Retinal pigment epithelial cell (primary cell): ENCODE measurements around the gene GGACT.

Source experiments
- DNase-seq: peaks from one replicate; pipeline ENCODE4 v3.0.0-alpha.2; 2010; ENCODE audit warnings: low read depth
- H3K4me3 ChIP-seq: 2 replicates; pipeline ENCODE4 v1.5.1; 2011; ENCODE audit warnings: mild to moderate bottlenecking, low read length, control low read depth, moderate library complexity
- TF ChIP-seq, protein P1 (sequence below): conservative IDR thresholded peaks from 2 replicates; pipeline ENCODE4 v1.5.1; 2011; ENCODE audit warnings: low read depth, low read length, control low read depth, inconsistent platforms

The GGACT gene

DNA sequence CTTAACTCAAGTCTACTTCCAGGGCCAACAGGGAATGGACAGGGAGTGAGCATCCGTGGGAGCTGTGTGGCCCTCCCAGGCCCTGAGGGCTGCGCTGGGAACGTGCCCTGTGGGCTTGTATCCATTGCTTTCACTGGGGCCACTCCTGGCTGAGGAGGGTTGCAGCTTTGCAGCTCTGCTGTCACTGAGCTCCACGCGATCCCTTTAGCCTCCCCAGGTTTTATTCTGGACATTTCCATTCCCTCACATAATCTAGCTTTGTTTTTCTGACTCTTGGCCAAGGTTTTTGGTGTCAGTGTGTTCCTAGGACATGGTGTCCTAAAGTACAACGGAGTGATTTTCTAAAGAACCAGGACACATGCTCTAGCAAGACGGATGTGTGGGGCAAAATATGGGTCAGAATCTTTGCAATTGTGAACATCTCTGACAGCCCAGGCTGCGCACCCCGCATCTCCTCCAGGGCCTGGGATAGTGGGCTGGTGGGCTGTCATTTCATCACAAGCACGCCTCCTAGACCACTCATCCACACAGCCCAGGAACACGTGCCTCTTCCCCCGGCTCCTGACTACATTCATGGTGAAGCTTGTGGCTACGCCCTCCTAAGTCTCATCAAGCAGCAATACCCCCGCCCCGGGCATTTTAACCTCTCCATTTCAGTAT, 28.0 kb downstream of the GGACT start:
- no peak for DNase-seq
- TF ChIP-seq, protein P1, sequence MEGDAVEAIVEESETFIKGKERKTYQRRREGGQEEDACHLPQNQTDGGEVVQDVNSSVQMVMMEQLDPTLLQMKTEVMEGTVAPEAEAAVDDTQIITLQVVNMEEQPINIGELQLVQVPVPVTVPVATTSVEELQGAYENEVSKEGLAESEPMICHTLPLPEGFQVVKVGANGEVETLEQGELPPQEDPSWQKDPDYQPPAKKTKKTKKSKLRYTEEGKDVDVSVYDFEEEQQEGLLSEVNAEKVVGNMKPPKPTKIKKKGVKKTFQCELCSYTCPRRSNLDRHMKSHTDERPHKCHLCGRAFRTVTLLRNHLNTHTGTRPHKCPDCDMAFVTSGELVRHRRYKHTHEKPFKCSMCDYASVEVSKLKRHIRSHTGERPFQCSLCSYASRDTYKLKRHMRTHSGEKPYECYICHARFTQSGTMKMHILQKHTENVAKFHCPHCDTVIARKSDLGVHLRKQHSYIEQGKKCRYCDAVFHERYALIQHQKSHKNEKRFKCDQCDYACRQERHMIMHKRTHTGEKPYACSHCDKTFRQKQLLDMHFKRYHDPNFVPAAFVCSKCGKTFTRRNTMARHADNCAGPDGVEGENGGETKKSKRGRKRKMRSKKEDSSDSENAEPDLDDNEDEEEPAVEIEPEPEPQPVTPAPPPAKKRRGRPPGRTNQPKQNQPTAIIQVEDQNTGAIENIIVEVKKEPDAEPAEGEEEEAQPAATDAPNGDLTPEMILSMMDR: no peak
- no peak overlapping the region for H3K4me3 ChIP-seq

DNA sequence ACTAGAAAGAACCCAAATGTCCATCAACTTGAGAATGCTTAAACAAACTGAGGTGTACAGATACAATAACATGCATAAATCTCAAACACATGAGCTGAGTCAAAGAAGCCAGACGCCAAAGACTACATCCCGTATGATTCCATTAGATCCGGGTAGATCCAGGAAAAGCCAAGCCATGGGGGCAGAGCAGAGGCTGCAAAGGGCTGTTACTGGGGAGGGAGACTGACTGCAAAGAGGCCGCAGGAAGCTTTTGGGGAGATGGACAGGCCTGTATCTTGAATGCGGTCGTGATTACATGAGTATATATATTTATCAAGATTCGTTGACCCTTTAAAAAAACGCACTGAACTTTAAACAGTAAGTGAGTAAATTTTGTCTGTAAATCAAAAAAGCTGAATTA, 28.7 kb downstream of the GGACT start:
- DNase-seq: no peak
- H3K4me3 ChIP-seq: no peak overlapping the region
- TF ChIP-seq, protein P1: no peak

DNA sequence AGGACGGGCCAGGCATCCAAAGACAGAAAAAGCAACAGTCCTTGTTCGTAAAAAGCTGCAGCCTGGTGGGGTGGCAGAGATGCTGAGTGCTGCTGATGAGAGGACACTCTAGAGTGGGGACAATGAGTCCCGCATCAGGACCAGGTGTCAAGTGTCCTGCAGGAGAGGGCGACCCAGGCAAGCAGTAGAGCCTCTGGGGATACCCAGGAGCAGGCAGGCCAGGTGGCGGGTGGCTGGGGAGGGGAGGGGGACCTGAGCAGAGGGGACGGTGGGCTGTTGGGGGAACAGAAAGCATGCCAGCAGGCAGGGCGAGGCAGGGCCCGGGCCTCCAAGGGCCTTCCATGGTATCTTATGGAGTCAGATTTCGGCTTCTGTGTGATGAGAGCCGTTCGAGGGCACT, 35.8 kb downstream of the GGACT start:
- H3K4me3 ChIP-seq: no peak overlapping the region
- no peak for DNase-seq
- TF ChIP-seq, protein P1: no peak

DNA sequence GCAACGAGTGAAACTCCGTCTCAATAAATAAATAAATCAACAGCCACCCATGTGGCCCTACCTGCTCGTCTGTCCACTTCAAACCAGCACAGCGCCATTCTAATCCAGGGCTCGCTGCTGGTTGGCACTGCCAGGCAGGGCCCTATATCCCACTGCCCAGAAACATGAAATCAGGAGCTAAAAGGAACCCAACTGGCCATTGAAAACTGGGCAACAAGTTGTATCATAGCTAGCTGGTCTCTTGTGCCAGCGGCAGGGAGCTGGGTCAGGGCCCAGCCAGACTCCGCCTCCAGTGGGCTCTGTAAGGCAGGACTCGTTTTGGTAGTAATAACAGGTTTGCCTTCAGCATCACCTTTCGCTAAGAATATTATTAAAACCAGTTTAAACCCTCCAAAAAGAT, 39.3 kb downstream of the GGACT start:
- DNase-seq: no peak
- TF ChIP-seq, protein P1: no peak
- no peak overlapping the region for H3K4me3 ChIP-seq

DNA sequence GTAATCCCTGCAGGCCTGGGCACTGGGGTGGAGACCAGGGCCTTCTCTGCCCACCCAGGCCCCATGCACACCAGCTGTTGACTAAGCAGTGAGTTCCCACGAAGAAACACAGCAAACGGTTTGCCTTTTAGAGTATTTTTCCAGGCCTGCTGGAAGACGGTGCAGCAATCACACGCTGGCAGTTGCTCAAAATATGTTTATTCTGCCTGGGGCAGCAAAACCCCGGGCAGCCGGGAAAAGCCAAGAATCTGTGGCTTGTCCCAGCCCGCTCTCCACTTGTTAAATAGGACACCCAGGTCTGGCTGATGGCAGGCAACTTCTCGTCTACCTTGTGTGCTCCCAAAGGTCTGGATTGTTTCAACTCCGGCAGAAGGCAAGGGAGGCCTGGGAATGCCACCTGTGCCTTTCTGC, 40.8 kb downstream of the GGACT start:
- no peak overlapping the region for H3K4me3 ChIP-seq
- no peak for DNase-seq
- TF ChIP-seq, protein P1: no peak

DNA sequence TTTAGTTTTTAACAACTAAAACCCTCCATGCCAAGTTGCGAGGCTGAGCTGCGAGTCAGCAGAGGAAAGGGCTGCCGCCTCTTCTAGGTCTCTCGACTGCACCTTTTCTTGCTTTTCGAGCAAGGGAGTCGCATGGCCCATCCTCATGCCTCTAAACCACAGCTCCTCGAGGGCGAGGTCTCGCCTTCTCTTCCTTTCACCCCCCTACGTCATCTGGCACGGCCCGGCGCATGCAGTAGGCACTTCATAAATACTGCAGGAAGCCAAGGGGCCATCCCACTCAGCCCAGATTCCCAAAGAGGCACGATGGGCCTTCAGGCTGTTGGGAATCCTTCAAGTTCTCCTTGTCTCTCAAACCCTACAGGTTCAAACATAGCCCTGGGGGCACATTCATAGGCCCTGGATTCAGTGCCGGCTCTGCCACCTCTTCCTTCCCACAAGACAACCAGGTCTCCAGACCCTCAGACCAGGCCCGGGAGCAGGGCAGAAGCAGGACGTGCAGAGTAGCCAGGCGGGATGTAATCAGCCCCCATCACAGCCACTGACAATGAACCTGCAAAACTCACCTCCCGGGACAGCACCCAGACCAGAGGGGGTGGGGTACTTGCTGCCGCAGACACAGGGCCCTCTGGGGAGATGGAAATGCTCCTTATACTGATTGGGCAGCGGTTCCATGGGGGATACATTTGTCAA, 41.7 kb downstream of the GGACT start:
- TF ChIP-seq, protein P1: no peak
- no peak overlapping the region for H3K4me3 ChIP-seq
- DNase-seq: no peak

DNA sequence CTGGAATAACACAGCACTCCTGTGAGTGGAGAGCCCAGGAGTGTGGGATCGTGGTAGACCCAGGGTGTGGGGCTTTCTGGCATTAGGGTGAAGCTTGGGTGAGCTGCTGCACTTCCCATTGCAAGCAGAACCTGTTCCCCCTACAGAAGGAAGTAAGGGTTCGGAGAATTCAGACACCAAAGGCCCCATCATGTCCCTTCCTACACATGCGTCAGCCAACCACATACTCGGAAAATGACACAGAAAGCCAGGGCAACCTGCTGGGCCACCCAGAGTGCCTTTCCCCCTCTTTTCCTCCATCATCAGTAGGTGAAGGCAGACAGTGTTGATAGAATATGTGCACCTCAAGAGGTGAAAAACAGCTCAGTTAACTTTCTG, 42.9 kb downstream of the GGACT start:
- TF ChIP-seq, protein P1: no peak
- no peak for DNase-seq
- no peak overlapping the region for H3K4me3 ChIP-seq
